HG03565 (cell line): ENCODE data around the gene ITM2C.

Source experiments
- ATAC-seq: cut with Tn5 transposase; IDR thresholded peaks from one replicate; pipeline ENCODE4 v1.9.1; 2021; ENCODE audit warnings: mild to moderate bottlenecking, moderate library complexity; ENCODE audit not compliant: unreplicated experiment

The ITM2C gene

DNA sequence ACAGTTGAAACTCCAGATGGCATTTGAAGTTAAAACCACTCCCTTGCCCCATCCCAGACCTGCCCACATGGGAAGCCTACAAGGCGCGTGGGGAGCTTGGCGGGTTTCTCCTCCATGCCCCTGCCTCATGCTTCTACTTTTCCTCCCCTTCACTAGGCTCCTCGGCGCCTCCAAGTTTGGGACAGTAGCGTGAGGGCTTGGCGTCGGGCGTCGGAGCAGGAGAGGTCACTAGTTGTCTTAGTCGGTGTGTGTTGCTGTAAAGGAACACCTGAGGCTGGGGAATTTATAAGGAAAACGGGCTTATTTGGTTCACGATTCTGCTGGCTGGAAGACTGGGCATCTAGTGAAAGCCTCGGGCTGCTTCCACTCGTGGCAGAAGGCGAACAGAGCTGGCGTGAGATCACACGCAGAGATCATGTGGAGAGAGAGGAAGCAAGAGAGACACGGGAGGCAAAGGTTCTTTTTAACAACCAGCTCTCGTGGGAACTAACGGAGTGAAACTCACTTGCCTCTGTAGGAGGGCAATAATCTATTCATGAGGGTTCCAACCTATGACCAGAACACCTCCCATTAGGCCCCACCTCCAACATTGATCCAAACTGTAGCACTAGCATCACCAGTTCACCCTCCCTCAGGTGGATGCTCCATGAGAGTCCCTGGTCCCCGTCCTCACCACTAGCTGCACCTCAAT, 25.3 kb downstream of the ITM2C start:
- ATAC-seq, result no peak

DNA sequence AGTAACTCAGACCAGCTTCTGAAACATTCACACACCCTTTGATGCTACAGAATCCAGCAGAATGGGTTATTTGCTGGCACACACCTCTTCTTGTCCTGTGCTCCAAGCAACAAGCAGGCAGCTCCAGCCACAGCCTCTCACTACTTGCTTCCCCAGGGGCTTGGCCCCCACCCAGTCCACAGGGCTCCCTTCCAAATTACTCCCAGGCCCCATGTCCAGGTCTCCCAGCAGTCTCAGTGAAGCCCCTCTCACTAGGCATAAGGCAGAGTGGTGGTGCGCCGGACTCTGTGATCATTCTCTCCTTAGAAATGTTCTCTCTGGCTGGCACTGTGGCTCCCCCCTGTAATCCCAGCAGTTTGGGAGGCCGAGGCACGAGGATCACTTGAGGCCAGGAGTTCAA, 25.9 kb downstream of the ITM2C start:
- no peak for ATAC-seq

DNA sequence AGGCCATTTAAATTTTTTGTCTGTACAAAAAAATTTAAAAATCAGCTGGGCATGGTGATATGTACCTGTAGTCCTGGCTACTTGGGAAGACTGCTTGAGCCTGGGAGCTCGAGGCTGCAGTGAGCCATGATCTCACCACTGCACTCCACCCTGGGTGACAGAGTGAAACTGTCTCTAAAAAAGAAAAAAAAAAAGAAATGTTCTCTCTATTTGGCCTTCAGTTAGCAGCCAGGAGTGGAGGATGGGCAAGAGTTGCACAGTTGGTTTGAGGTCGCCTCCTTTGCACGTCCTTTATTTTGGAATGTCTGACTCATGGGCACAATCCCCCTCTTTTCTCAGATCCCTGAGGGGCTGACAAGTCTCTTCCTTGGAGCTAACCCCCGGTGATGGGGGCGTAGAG, 26.3 kb downstream of the ITM2C start:
- ATAC-seq, result no peak

DNA sequence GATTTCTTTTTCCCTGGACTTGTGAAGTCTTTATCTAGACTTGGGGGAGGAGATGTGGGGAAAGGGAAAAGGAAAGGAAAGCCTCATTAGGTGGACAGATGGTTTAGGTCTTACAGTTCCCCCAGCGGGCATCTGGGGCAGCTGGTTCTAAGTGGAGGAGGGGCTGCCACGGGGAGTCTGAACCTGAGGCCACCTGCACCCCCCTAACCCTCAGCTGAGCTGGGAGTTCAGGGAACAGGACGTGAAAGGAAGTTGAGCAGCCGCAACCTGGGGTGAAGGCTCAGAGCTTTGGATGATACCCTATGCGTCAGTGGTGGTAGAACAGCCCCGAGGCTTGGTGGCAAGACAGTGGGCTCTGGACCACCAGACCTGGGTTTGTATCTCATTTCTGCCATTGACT, 26.8 kb downstream of the ITM2C start:
- ATAC-seq, result no peak

DNA sequence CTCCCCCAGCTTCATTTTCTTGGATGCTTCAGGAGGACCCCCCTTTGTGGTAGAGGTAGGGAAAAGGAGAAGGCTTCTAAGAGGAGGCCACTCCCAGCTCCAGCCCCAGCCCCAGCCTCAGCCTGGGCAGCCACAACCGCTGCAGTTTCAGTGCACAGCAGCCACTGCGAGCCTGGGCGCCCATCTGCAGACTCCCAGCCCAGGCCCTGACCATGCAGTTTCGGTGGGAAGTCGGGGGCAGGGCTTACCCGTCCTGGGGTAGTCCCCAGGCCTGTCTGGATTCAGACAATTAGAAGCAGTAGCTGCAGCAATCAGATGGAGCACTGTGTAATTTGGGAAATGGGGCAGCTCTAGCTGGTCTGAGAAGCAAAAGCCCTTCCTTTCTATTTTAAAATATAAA, 28.6 kb downstream of the ITM2C start:
- peak; percentile 66 for ATAC-seq

DNA sequence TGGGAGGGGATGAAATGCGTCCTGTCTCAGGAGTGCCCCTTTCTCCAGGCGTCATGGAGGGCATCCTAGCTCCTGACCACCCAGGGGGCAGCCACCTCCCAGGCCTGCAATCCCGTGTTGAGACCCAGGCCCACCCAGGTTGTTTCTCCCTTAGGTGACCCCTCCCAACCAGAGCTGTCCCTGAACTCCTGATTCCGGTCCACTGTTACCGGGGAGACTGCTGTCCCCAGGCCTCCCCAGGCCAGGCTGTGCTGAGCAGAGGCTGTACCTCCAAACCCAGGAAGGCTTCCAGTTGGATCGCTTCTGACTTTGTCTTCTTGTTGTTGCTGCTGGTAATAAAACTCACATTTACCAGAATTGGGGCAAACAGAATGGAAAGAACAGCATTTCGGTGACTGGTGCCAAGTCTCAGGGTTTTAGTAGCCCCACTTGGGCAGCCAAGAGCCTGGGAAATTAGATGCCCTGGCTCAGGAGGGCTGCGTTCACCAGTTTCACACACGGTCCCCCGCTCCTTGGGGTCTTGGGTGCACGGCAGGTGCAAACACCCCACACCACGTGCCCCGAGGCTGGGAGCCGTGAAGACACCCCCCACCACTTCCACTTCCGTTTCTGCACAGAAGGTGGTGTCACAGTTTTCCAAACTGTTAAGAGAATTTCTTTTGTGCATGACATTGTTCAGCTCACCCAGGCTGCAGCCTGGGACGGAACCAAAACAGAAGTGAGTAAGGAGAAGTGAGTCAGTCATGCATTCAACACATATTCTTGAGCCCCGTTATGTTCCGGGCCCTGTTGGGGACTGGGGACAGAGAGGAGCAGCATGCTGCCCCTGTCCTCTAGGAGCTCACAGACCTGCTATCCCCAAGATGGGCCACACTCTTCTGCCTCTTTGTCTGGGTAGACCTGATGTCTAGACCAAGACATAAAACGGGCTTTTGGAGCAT, 29.4 kb downstream of the ITM2C start:
- peak; percentile 36 for ATAC-seq

DNA sequence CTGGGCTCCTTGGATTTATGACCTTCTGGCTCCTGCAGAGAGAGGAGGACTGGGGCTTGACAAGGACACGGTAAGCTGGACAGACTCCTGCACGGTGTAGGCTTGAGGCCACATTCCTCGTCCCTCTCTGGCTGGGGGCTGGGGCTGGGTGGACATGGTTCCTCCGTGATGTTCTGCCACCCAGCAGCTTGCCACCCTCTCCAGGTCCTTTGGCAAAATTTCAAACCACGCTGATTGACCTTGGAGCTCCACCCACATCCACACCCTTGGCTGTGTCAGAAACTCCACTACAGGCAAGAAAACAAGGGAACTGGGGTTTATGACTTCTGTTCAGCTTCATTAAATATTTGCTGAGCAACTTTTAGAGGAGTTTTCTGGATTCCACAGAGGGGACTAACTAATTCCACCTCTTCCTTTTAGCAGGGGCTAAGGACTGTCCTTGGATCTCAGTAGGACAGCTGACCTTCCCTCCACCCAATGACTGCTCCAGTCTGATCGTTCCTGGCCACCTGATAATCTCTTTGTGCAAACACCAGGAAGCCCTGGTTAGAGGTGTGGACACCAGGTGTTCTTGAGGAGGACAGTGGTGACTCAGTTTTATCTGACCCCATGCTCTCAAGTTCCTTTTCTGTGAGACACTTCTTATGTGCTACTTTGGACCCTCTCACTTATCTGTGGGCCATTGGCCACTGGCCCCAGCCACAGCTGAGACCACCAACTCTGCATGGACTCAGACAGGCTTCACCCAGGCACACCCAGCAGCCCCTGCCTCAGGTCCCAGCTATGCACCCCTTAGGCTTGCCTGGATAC, 31.0 kb downstream of the ITM2C start:
- no peak for ATAC-seq

DNA sequence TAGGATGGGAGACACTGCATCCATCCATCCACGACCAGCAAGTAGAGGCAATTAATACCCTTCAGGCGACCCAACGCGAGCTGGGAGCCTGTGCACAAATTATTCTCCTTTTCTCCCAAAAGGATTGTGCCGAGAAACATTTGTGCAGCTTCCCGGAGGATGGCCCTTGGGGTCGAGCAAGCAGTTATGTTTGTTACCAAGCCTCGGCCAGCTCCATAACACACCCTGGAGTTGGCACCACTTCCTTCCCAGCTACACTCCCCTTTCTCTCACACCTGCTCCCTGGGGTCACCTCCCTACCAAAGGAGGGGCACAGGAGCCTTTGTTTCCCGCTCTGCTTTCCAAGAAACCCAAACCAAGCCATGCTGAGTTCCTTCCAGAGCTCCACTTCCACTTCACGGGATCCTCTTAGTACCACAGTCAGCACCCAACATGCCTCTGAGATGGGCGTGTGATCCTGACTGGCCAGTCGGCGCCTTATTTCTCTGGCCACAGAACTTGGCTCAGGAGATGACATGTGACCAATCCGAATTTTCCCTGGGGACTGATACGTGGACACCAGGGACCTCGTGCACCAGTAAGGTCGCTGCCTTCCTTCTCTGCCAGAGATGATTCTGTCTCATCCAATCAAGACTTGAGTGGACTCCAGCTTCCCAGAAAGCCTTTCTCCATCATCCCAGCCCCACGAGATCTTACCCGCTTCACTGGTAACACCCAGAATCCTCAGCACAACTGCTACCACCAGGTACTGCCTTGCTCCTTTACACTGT, 31.8 kb downstream of the ITM2C start:
- ATAC-seq, result no peak

DNA sequence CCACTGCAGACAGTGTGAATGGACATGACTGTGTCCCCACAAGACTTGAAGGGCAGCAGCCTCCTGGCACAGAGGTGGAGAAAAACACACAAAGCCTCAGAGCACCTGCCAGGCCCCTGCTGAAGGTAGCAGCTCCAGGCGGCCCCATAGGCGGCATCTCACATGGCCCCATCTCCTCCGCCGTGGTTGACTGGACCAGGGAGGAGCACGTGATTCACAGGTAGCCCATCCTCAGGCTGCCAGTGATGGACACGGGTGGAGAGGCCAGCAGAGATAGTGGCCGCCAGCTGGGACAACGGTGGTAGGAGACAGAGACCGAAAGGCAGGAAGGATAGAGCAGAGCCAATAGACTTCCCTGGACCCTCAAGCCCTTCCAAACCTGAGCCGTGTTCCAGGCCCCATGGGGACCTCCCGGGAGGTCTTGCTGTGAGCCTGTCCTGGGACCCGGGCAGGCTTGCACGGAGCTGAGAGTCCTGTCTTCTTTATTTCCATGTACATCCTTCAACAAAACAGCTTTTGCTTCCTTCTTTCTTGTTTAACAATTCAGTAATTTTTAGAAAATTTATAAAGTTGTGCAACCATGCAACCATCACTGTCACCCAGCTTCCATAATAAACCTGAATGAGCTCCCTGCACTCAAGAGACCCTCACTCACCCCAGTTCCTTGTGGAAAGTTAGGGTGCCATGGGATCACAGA, 33.4 kb downstream of the ITM2C start:
- ATAC-seq, result no peak

DNA sequence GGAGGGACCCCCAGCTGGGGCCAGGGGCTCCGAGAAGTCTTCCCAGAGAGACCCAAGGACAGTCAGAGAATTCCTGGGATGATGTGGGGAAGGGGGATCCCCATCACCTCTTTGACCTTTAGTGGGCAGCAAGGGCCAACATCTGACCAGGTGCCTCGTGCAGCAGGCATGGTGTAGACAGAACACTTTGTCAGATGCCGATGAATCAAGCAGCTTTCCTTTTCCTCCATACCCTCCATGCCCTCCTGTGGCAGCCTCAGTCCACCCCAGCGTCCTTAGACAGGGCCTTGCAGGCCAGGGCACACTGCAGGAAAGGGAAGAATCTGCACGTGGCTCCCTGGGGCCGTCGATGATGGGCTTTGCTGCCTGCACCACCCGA, 34.0 kb downstream of the ITM2C start:
- no peak for ATAC-seq

DNA sequence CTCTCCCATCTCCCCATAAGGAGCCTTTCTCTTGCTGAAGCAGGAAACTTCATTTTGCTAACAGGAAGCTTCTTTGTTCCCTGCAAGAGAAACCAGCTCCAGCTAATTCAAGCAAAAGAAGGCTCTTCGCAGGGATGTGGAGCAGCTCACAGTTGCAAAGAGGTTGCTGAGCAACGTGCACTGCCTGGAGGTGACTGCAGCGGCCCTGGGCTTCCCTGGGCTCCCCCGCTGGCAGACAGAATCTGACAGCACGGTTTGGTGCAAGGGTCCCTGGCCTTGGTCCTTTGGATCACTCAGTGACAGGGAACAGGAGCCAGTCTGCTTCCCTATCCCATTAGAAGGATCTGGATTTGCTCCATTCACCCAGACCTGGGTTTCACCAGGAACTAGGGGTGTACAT, 34.5 kb downstream of the ITM2C start:
- ATAC-seq, result no peak

DNA sequence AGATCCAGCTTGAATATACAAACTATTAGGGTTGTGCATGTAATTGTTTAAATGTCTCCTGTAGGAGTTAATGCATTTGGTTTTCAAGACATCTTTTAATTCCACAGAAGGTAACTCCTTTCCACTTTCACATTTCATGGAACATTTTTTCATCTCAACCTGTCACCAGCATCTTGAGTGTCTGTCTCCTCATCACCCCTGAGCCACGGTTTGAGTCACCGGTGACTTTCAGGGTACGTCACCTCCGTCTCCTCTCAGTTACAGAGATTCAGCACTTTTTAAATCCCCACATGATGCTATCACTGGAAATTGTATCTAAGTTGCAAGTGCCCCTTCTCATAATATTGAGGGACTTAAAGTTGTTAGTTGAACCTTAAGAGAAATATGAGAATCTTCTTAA, 35.0 kb downstream of the ITM2C start:
- no peak for ATAC-seq

DNA sequence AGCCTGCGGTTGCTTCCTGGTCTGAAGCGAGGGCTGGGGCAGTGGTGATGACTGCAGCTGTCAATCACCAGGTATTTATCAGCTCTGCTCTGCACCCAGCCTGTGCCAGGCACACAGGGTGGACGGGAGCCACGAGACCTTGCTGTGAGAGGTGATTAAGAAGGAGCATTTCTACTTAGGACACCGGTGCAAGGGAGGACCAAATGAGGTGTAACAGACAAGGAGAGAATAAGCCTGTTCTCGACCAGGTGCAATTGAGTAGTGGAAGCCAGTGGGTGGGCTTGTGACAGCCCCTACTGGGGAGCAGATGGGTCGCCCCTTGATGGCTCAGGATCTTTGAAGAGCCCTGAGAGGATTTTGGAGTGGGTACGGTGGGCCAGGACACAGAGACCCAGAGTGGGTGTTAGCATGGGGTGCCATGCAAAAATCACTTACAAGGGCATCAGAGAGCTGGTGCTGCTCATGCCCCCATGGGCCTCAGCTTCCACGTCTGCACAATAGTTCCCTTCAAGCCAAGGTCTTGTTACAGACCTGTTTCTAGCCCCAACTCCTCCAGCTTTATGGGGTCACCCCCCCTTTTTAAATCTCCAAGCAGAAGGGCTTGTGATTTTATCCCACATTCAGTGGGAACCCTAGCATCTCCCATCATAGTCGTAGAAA, 35.7 kb downstream of the ITM2C start:
- ATAC-seq, result no peak

DNA sequence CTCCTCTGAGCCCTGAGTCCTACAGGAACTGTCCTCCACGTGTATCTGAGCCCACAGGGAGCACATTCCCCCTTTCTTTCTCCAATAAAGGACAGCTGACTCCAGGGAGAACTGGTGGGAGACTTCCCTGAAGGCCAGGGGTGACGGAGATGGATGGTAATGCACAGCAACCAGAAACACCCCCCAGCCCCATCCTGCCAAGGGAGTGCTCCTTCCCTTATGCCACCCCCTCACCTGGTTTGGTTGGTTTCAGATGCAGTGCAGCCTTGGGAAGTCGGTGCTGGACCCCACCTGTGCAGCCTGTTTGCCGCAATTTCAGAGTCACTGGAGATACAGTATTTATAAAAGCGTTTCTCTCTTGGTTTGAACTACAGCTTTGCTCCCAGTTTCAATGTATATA, 36.3 kb downstream of the ITM2C start:
- ATAC-seq, result no peak

DNA sequence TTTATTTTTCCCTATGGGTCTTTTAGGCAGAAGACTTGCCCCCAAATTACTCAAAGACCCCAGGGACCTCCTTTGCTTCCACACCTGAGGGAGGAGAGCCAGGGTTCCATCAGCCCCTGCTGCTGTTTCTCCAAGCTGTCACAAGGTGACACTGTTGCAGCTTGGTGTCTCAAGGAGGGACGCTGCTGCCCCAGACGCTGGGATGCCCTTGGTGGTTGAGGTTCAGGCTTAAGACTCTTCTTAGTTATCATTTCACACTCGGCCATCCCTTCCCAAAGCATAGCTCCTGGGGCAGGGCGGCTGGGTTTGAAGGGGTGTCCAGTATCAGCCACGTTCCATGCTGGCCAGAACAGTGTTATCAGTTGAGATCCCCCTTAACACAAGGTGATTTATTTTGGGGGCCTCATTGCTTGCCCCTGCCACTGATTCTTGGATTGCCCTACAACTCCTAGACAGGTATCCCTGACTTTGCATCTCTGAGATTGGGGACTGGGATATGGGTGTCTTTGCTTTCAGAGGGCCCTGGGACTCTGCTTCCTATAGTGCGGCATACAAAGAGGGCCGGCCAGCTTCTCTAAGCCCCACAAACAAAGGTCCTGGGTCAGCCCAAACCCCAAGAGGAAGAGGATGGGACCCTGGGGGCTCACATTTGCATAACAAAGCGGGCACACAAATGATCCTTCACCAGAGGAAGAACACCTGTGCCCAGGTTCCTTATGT, 37.6 kb downstream of the ITM2C start:
- ATAC-seq, result peak; percentile 67

DNA sequence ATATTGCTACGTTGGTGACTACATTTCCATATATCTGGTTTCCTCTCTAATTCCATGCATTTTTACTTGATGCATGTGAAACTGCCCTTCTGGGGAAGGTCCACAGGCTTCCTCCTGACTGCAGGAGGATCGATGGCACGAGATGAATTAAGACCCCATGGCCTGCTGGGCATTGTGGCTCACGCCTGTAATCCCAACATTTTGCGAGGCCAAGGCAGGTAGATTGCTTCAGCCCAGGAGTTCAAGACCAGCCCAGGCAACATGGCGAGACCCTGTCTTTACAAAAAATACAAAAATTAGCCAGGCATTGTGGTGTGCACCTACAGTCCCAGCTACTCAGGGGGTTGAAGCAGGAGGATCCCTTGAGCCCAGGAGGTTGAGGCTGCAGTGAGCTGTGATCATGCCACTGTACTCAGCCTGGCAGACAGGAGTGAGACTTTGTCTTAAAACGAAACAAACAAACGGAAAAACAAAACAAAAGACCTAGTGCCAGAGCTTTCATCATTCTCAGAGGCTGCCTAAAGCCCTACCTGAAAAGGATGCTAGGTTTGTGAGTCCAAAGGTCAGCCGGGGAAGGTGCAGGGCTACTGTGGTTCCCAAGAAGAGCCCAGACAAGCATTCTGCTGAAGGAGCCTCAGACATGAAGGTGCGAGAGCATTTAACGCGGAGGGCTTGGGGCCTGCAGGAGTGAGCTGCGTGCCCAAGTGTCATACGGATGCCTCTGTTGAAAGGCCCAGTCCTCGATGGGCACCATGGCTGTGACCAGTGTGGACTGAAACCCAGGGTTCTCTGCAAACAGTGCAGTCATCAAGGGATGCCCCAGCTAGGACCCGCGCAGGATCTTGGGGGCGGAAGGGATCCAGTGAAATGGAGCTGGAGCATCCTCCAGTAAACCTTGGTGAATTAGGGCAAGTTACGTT, 38.7 kb downstream of the ITM2C start:
- no peak for ATAC-seq

DNA sequence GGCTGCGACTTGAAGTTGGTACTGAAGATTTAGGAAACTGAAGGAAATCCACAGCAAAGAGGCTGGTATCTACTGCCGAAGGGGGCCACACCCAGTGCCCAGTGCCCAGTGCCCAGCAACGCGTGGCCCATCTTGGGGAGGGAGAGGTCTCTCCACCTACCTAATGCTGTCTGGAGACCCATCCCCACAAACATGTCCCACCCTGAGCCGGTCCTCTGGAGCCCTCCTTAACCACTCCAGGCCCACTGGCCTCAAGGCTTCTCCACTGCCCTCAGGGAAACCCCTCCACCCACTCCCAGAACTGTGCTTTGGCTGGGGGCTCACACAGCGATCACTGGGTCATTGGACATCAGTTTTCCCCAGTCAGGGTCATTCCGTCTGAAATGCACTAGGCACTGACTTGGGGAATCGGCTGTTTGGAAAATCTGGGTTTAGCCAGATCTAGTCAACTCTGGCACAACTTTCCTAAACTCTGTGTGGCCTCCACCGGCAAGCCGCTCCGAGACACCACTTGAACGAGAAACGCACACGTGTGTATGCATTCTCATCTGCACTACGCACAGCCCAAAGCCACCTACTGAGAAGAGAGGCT, 40.2 kb downstream of the ITM2C start:
- ATAC-seq, result no peak
